ACC112 (cell line): ENCODE results near the gene C17orf78.
A peak's percentile ranks its signal among the peaks of the same experiment; 100 is the strongest.
"Not testable (repeated sequence)": the region's sequence is repeated elsewhere in the genome, so short reads cannot be mapped to it uniquely, and the experiment has no call there.

ENCODE experiments used
- H2AFZ ChIP-seq: fragments of 200-600 bp; sonication (generic); one replicate; pipeline ENCODE4 v1.6.0; 2017; ENCODE audit warnings: antibody characterized with exemption, low read length; ENCODE audit not compliant: unreplicated experiment
- H3K27ac ChIP-seq: fragments of 200-600 bp; sonication (generic); 2 replicates; pipeline ENCODE4 v1.5.1; 2014; ENCODE audit warnings: low read depth, mild to moderate bottlenecking, antibody characterized with exemption, low read length, moderate library complexity
- H3K27me3 ChIP-seq: fragments of 200-600 bp; sonication (generic); 2 replicates; pipeline ENCODE4 v1.6.1; 2014; ENCODE audit warnings: mild to moderate bottlenecking, antibody characterized with exemption, low read length, moderate library complexity, mixed read lengths; ENCODE audit not compliant: insufficient read depth
- H3K36me3 ChIP-seq: fragments of 200-600 bp; sonication (generic); 2 replicates; pipeline ENCODE4 v1.6.1; 2016; ENCODE audit warnings: mild to moderate bottlenecking, antibody characterized with exemption, low read length, moderate library complexity, mixed read lengths; ENCODE audit not compliant: insufficient read depth
- H3K4me1 ChIP-seq: fragments of 200-600 bp; sonication (generic); one replicate; pipeline ENCODE4 v1.6.1; 2016; ENCODE audit warnings: low read length, mixed read lengths; ENCODE audit not compliant: insufficient read depth, unreplicated experiment, control insufficient read depth
- H3K4me3 ChIP-seq: fragments of 200-600 bp; sonication (generic); 2 replicates; pipeline ENCODE4 v1.5.1; 2014; ENCODE audit warnings: mild to moderate bottlenecking, low read depth, low read length
- H3K79me2 ChIP-seq: fragments of 200-600 bp; sonication (generic); one replicate; pipeline ENCODE4 v1.6.0; 2016; ENCODE audit warnings: low read length; ENCODE audit not compliant: control insufficient read depth, unreplicated experiment, insufficient read depth

The C17orf78 gene

GRCh38 chr17:37432671-37433070, 56.9 kb downstream of the C17orf78 start:
- Histone ChIP-seq H3K36me3 (peaks cover 9% of the 10 kb centered on the region), H3K79me2 (peaks cover 15% of the 10 kb centered on the region), H3K27ac (no peak overlapping the region), H3K27me3 (no peaks in the 10 kb centered on the region), H3K4me3 (no peak overlapping the region), H3K4me1 (peaks cover 13% of the 10 kb centered on the region), H2AFZ (no peak overlapping the region)

- Histone ChIP-seq H3K36me3 (peaks cover 33% of the 10 kb centered on the region), H3K79me2 (peaks cover 6% of the 10 kb centered on the region), H3K4me3 (no peak overlapping the region), H3K27me3 (no peaks in the 10 kb centered on the region), H3K4me1 (peaks cover 4% of the 10 kb centered on the region), H2AFZ (no peak overlapping the region), H3K27ac (no peak overlapping the region)
Measured at GRCh38 chr17:37438141-37438540, 62.4 kb downstream of the C17orf78 start.

GRCh38 chr17:37440424-37440823, 64.6 kb downstream of the C17orf78 start:
- no peaks in the 10 kb centered on the region for H3K79me2 ChIP-seq
- peaks cover 38% of the 10 kb centered on the region for H3K36me3 ChIP-seq
- peaks cover 4% of the 10 kb centered on the region for H3K4me1 ChIP-seq
- H3K4me3 ChIP-seq: no peak overlapping the region
- H3K27me3 ChIP-seq: no peaks in the 10 kb centered on the region
- no peak overlapping the region for H2AFZ ChIP-seq
- peak overlapping the region; percentile 76 for H3K27ac ChIP-seq

GRCh38 chr17:37441369-37442014, 65.7 kb downstream of the C17orf78 start:
- not testable (repeated sequence) for H3K27me3 ChIP-seq, H2AFZ ChIP-seq, H3K4me1 ChIP-seq, H3K4me3 ChIP-seq, H3K79me2 ChIP-seq
- H3K27ac ChIP-seq: peak overlapping the region; percentile 76
- peaks cover 37% of the 10 kb centered on the region for H3K36me3 ChIP-seq
